GM13977 (cell line): ENCODE data around the gene EMC10.
A peak's percentile ranks its signal among the peaks of the same experiment; 100 is the strongest.

Experiments used
- DNase-seq: peaks from one replicate; pipeline ENCODE4 v3.0.0; 2012; ENCODE audit warnings: low spot score
- CTCF ChIP-seq: IDR thresholded peaks from 2 replicates; pipeline ENCODE4 v1.5.1; 2012; ENCODE audit warnings: mild to moderate bottlenecking, control low read depth; ENCODE audit not compliant: insufficient read depth; ENCODE audit errors: extremely low read depth, missing control alignments
- in situ Hi-C: fragments of 300-500 bp; cut with MboI; formaldehyde crosslinking; loops from one replicate; pipeline ENCODE4 v1.12.0; 2022; ENCODE audit warnings: low sequenced_read_pairs, low pct_unique_long_range_greater_than_20kb, mixed read lengths, inconsistent platforms; ENCODE audit not compliant: unreplicated experiment

Gene EMC10

GRCh38 chr19:50510700-50511068, 34.4 kb downstream of the EMC10 start:
- DNase-seq = no peak
- TF ChIP-seq CTCF = no peak
- in situ Hi-C loops = no loop called here

DNA sequence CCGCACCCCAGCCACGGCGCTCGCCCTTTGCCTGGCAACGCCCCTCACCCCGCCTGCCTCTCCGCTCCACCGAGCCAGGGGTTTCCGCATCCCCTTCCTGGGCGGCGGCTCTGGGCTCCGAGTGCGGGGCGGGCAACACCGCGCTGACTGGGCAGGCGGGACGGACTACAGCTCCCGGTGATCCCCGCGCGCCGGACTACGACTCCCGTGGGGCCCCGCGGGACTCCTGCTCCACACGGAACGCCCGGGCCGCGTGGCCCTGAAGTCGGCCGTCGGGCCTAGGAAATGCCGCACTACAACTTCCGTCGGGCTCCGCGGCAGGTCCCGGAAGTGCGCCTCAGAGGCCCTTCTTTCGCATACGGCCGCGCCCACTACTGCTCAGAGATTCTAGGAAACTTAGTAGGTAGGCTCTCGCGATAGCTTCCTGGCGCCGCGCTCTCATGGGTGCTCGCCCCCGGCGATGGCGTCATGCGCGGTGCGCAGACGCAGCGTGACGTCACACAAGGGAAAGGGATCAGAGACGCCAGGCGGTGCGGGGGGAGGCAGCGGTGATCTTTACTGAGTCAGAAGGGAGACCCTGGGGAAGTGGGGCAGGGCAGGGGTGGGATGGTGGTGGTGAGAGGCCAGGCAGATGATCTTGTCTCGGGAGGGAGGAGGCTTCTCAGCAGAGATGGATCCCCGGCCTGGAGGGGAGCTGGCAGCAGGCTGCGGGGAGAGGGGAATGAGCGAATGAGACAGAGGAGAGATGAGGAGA, 34.9 kb downstream of the EMC10 start, which contains the start of gene JOSD2:
Gene JOSD2, minus strand, starts transcription at position 123 of the 754 bp plus-strand sequence. CDS start 760 bp downstream, outside the sequence.
- peak; percentile 99 for DNase-seq
- in situ Hi-C loops = no loop called here
- TF ChIP-seq CTCF = no peak

DNA sequence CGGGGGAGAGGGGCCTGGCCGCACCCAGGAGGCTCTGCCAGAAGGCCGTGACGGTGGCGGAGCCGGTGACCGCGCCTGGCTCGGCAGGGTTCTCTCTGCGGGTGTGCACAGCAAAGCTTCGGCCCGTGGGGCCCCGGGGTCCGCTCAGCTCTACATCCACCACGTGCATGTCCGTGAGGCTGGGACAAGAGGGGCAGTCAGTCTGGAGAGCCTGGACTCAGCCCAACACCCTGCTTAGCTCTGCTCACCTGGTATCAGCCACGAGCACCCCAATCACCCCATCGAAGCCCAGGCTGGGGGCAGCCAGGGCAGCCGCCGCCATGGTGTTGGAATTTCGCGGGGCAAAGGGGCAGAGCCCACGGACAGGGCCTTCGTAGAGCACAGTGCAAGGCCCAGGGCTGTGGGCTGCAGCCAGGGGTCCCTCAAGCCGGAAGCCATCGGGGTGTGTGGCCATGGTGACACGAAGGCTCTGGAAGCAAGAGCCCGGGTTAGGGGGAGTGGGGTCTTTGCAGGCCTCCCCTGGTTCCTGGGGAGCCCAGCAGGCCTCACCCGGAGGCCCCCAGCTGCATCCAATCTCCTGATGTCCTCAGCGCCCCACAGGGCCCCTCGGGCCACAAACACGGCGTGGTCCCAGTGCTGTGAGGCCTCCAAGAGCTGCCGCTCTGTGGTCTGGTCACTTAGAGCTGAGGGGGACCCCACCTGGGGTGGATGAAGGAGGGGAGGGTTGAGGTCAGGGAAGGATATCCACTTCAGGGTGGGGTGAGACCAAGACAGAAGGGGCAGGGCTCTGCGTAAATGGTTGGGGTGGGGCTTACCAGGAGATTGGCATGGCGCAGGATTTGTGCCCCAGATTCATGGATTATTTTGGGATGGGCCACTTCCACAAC, 36.0 kb downstream of the EMC10 start:
- TF ChIP-seq CTCF = no peak
- in situ Hi-C loops = no loop called here

DNA sequence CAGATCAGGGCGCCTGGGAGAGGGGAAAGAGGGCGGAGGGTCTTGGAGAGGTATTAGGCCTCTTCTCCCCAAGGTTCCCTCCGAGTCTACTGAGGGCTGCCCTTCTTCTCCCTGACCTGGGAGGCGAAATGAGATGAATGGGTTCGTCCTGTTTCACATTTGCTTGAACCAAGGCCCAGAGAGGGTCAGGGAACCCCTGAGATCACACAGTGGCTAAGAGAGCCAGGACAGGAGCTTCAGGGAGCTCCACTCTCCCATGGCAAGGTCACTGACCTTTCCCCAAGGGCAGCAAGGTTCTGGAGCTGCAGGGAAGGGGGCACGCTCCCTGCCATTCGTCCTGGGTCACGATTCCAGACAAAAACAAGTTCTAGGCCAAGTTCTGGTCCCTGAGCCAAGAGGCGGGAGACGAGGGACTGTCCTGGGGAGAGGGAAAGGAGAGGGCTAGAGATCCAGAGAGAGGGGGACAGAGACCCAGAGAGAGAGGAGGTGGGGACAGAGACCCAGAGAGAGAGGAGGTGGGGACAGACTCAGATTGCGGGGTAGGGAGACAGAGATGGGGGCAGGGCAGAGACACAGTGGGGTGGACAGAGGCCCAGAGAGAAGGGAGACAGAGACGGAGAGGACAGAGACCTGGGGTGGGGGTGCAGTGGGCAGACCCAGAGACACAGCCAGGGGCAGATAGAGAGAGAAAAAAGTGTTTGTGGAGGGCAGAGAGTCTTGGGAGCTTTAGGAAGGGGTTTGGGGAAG, 36.9 kb downstream of the EMC10 start:
- TF ChIP-seq CTCF = no peak
- no peak for DNase-seq
- in situ Hi-C loops = no loop called here

More for the DNA sequence above, 36.0 kb downstream of the EMC10 start:
- DNase-seq = no peak

DNA sequence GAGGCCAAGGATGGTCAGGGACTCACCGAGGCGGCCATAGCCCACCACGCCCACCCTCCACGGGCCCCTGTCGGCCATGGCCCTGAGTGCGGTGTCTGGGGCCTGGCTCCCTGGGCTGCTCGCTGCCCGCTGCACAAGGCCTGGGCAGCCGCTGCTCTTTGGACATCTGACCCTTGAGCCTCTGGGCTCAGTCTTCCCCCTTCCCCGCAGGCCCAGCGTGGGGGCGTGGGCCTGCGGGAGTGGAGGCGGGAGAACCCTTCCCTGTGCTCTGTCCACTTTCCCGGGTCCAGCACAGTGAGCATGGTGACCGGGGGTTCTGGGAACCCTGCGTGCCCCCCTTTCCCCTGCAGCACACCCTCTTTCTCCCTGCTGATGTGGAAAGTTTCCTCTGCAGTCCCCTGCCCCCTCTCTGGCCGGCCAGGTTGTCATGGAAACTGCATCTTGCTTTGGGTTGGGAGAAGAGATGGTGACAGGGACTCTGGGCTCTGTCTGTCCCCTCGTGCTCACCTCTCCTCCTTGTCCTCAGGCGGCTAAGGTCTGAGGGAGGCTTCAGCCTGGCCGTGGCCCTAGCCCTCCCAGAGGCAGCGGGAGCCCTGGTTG, 37.5 kb downstream of the EMC10 start, which contains the start of gene ASPDH:
Gene ASPDH, minus strand, starts transcription at position 168 of the 600 bp plus-strand sequence. Its CDS starts 90 bp downstream, at position 78.
- TF ChIP-seq CTCF = no peak
- DNase-seq = no peak
- in situ Hi-C loops = no loop called here
